ENCODE results near the gene SLITRK5. TPM values are rescaled to one million over a fixed set of nuclear protein-coding genes. Genes with fewer than 3 reads are reported as not detected.

SLITRK5 gene
- total RNA-seq, 5 donors from 2014 or later (not counting 1 experiment from before 2014, with no cell fraction given): 0.03 to 0.16 (median 0.14) TPM

DNA sequence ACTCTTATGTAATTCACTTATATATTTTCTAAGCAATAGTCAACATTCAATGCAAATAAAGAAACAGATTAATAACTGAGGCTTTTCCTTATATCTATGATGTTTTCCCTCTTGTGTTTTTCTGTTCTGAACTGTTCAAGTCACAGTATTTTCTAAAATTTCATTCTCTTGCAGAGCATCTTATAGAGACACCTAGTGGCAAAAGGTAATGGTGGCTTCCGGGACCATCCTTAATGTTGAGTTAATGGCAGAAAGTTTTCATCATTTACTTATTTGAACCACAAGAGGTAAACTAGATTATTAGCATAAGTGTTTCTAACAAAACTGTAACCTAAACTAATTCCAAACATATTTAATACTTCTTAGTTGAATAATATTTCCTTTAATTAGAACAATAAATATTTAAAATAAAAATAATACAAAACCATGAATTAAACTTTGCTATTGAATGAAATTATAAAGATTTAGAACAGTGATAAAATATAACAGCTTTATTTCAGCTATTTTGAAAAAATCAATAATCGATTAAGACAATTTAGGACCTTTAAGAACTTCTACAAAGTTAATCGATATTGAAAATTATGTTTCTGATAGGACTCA lies 1.7 kb upstream of the SLITRK5 start:
- Histone ChIP-seq H3K36me3 (ENCODE audit: control insufficient read depth in 2 of 2, extremely low read depth in 1 of 2, insufficient read depth in 1 of 2, low read length in 1 of 2) (no peaks in the 10 kb centered on the region), H3K9me3 (no peaks in the 10 kb centered on the region), H3K4me3 (ENCODE audit: control insufficient read depth in 1 of 2, extremely low read depth in 1 of 2, low read length in 1 of 2) (no peak overlapping the region), H3K4me1 (ENCODE audit: control insufficient read depth in 1 of 2, extremely low read depth in 1 of 2, insufficient read depth in 2 of 2, low read length in 2 of 2) (peaks cover 5 to 20% of the 10 kb centered on the region in 2 experiments), H3K27me3 (replicated peaks in 1 of 2; ENCODE audit: control insufficient read depth in 2 of 2, extremely low read depth in 1 of 2, insufficient read depth in 2 of 2, low read length in 1 of 2) (peaks cover 2 to 33% of the 10 kb centered on the region in 2 experiments), H3K27ac (ENCODE audit: low read length) (no peak overlapping the region)
- ATAC-seq (replicated peaks in 1 of 4) (no peak), DNase-seq (no peak)
- peaks cover 29 to 32% of the 10 kb centered on the region in 2 donors for H3K27me3 Mint-ChIP-seq
- WGBS (ENCODE audit: insufficient coverage): no CpG with 5 or more reads among the region's 3 CpGs
- no peaks in the 10 kb centered on the region for H3K9me3 Mint-ChIP-seq
- H3K4me3 Mint-ChIP-seq: no peak overlapping the region
- CTCF ChIA-PET: no interaction called here
- H3K4me1 Mint-ChIP-seq: peaks cover 18 to 25% (median 25%) of the 10 kb centered on the region in 3 donors
- H3K36me3 Mint-ChIP-seq: no peaks in the 10 kb centered on the region
- POLR2A ChIA-PET: no interaction called here
- H3K27ac Mint-ChIP-seq: no peak overlapping the region

DNA sequence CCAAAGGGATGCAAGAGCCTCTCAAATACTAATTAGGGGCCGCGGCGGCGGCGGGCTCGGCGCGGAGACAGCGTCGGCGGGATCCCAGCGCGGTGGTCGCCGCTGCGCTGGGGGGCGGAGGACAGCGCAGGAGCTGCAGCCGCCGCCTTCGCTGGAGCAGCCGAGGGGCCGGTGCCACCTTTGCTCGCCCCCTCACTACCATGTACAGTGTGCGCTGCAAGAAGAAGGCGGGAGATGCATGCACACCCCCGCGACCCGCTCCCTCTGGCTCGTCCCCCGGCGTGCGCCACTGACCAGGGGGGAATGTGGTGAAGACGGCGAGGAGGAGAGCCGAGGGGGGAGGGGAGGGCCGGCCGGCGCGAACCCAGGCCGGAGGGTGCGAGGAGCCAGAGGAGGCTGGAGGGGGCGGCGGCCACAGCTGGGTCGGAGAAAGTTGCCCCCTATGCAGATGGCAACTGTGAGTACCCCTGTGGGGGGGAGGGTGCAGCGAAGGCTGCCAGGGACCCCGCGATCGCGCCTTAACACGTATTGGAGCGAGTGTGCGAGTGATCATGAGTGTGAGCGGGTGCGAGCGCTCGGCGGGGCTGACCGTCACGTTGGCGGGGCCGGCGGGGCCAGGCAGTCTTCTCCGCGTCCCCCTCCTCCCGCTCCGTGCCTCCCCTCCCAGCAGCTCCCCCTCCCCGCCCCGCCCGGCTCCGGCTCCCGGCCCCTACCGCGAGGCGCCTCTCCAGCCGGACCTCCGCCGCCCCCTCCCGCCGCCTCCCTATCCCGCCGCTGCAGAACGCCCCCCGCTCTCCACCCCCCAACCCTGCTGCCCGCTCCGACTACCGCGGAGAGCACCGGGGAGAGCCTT lies 808 bp downstream of the SLITRK5 start:
- Histone ChIP-seq H3K9me3 (peaks cover 2% of the 10 kb centered on the region), H3K27ac (ENCODE audit: low read length) (no peak overlapping the region), H3K4me1 (ENCODE audit: control insufficient read depth in 1 of 2, extremely low read depth in 1 of 2, insufficient read depth in 2 of 2, low read length in 2 of 2) (peaks cover 5 to 23% of the 10 kb centered on the region in 2 experiments), H3K4me3 (ENCODE audit: control insufficient read depth in 1 of 2, extremely low read depth in 1 of 2, low read length in 1 of 2) (peak overlapping the region; percentile 37 to 63), H3K36me3 (ENCODE audit: control insufficient read depth in 2 of 2, extremely low read depth in 1 of 2, insufficient read depth in 1 of 2, low read length in 1 of 2) (no peaks in the 10 kb centered on the region), H3K27me3 (replicated peaks in 1 of 2; ENCODE audit: control insufficient read depth in 2 of 2, extremely low read depth in 1 of 2, insufficient read depth in 2 of 2, low read length in 1 of 2) (peaks cover 16 to 46% of the 10 kb centered on the region in 2 experiments)
- Mint-ChIP-seq H3K27ac (no peak overlapping the region), H3K4me3 (peak overlapping the region; percentile 71 to 80 (median 74)), H3K9me3 (no peaks in the 10 kb centered on the region), H3K27me3 (peaks cover 41 to 43% of the 10 kb centered on the region in 2 donors), H3K36me3 (no peaks in the 10 kb centered on the region), H3K4me1 (peaks cover 18 to 33% (median 29%) of the 10 kb centered on the region in 3 donors)
- ChIA-PET POLR2A (no interaction called here), CTCF (interaction anchor here in 1 of 2 donors (0.5 kb wide), 1 partner anchor 36 kb away, joined by 4 read pairs; no protein-coding TSS in a partner anchor)
- peak in 3 of 4 experiments; percentile 12 to 17 (median 14) for ATAC-seq (replicated peaks in 1 of 4)
- 4% methylated on average over 62 of the region's 89 CpGs for WGBS (ENCODE audit: insufficient coverage)
- no peak for DNase-seq

DNA sequence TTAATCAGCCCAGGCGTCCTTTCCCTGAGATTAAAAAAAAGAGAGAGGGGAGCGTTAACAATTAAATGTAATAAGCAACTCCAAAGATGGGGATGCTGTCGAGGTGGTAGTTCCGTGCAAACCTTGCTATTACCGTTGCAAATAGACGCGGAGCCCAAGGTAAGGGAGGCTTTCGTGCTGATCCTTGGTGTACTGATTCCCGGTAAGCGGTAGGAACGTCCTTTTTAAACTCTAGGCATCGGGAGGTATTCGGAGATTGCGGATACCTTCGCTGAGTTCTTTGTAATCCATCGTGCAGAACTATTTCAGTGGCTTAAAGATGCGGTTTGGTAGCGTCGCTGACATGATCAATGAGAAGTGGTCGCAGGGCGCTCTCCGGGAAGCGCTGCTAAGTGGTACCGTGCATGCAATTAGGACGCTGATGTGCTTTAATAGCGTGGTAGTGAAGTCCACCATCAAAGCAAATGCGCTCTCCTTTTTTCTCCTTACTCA lies 3.1 kb downstream of the SLITRK5 start:
- WGBS (ENCODE audit: insufficient coverage): 4% methylated on average over 15 of the region's 27 CpGs
- Histone ChIP-seq H3K4me3 (ENCODE audit: control insufficient read depth in 1 of 2, extremely low read depth in 1 of 2, low read length in 1 of 2) (no peak overlapping the region), H3K36me3 (ENCODE audit: control insufficient read depth in 2 of 2, extremely low read depth in 1 of 2, insufficient read depth in 1 of 2, low read length in 1 of 2) (no peaks in the 10 kb centered on the region), H3K27me3 (replicated peaks in 1 of 2; ENCODE audit: control insufficient read depth in 2 of 2, extremely low read depth in 1 of 2, insufficient read depth in 2 of 2, low read length in 1 of 2) (peaks cover 20 to 57% of the 10 kb centered on the region in 2 experiments), H3K9me3 (peaks cover 2% of the 10 kb centered on the region), H3K27ac (ENCODE audit: low read length) (no peak overlapping the region), H3K4me1 (ENCODE audit: control insufficient read depth in 1 of 2, extremely low read depth in 1 of 2, insufficient read depth in 2 of 2, low read length in 2 of 2) (peaks cover 5 to 30% of the 10 kb centered on the region in 2 experiments)
- Mint-ChIP-seq H3K9me3 (no peaks in the 10 kb centered on the region), H3K4me3 (peak overlapping the region in 2 of 3 donors; percentile 44 to 71), H3K27ac (no peak overlapping the region), H3K27me3 (peaks cover 50 to 56% of the 10 kb centered on the region in 2 donors), H3K36me3 (no peaks in the 10 kb centered on the region), H3K4me1 (peaks cover 25 to 46% (median 41%) of the 10 kb centered on the region in 3 donors)
- CTCF ChIA-PET: no interaction called here
- POLR2A ChIA-PET: no interaction called here
- DNase-seq (no peak), ATAC-seq (replicated peaks in 1 of 4) (no peak)

DNA sequence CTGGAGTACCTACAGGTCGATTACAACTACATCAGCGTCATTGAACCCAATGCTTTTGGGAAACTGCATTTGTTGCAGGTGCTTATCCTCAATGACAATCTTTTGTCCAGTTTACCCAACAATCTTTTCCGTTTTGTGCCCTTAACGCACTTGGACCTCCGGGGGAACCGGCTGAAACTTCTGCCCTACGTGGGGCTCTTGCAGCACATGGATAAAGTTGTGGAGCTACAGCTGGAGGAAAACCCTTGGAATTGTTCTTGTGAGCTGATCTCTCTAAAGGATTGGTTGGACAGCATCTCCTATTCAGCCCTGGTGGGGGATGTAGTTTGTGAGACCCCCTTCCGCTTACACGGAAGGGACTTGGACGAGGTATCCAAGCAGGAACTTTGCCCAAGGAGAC lies 4.7 kb downstream of the SLITRK5 start:
- peaks cover 5 to 30% of the 10 kb centered on the region in 2 experiments for H3K4me1 ChIP-seq (ENCODE audit: control insufficient read depth in 1 of 2, extremely low read depth in 1 of 2, insufficient read depth in 2 of 2, low read length in 2 of 2)
- POLR2A ChIA-PET: no interaction called here

DNA sequence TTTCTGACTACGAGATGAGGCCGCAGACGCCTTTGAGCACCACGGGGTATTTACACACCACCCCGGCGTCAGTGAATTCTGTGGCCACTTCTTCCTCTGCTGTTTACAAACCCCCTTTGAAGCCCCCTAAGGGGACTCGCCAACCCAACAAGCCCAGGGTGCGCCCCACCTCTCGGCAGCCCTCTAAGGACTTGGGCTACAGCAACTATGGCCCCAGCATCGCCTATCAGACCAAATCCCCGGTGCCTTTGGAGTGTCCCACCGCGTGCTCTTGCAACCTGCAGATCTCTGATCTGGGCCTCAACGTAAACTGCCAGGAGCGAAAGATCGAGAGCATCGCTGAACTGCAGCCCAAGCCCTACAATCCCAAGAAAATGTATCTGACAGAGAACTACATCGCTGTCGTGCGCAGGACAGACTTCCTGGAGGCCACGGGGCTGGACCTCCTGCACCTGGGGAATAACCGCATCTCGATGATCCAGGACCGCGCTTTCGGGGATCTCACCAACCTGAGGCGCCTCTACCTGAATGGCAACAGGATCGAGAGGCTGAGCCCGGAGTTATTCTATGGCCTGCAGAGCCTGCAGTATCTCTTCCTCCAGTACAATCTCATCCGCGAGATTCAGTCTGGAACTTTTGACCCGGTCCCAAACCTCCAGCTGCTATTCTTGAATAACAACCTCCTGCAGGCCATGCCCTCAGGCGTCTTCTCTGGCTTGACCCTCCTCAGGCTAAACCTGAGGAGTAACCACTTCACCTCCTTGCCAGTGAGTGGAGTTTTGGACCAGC lies 5.3 kb downstream of the SLITRK5 start:
- no peak overlapping the region for H3K27ac Mint-ChIP-seq
- POLR2A ChIA-PET: no interaction called here
- H3K4me3 Mint-ChIP-seq: no peak overlapping the region
- H3K9me3 Mint-ChIP-seq: no peaks in the 10 kb centered on the region
- WGBS (ENCODE audit: insufficient coverage): 73% methylated on average over 29 of the region's 33 CpGs
- Histone ChIP-seq H3K9me3 (peaks cover 2% of the 10 kb centered on the region), H3K27me3 (replicated peaks in 1 of 2; ENCODE audit: control insufficient read depth in 2 of 2, extremely low read depth in 1 of 2, insufficient read depth in 2 of 2, low read length in 1 of 2) (peaks cover 20 to 50% of the 10 kb centered on the region in 2 experiments), H3K27ac (ENCODE audit: low read length) (no peak overlapping the region), H3K4me3 (ENCODE audit: control insufficient read depth in 1 of 2, extremely low read depth in 1 of 2, low read length in 1 of 2) (peak overlapping the region in 1 of 2 donors; percentile 44), H3K36me3 (ENCODE audit: control insufficient read depth in 2 of 2, extremely low read depth in 1 of 2, insufficient read depth in 1 of 2, low read length in 1 of 2) (no peaks in the 10 kb centered on the region), H3K4me1 (ENCODE audit: control insufficient read depth in 1 of 2, extremely low read depth in 1 of 2, insufficient read depth in 2 of 2, low read length in 2 of 2) (peaks cover 5 to 25% of the 10 kb centered on the region in 2 experiments)
- peaks cover 46 to 48% of the 10 kb centered on the region in 2 donors for H3K27me3 Mint-ChIP-seq
- DNase-seq (no peak), ATAC-seq (replicated peaks in 1 of 4) (no peak)
- peaks cover 18 to 42% (median 36%) of the 10 kb centered on the region in 3 donors for H3K4me1 Mint-ChIP-seq
- CTCF ChIA-PET: no interaction called here
- H3K36me3 Mint-ChIP-seq: no peaks in the 10 kb centered on the region

More for the DNA sequence above, 4.7 kb downstream of the SLITRK5 start:
- ATAC-seq (replicated peaks in 1 of 4) (no peak), DNase-seq (no peak)
- Histone ChIP-seq H3K36me3 (ENCODE audit: control insufficient read depth in 2 of 2, extremely low read depth in 1 of 2, insufficient read depth in 1 of 2, low read length in 1 of 2) (no peaks in the 10 kb centered on the region), H3K27ac (ENCODE audit: low read length) (no peak overlapping the region), H3K4me3 (ENCODE audit: control insufficient read depth in 1 of 2, extremely low read depth in 1 of 2, low read length in 1 of 2) (no peak overlapping the region), H3K9me3 (peaks cover 2% of the 10 kb centered on the region), H3K27me3 (replicated peaks in 1 of 2; ENCODE audit: control insufficient read depth in 2 of 2, extremely low read depth in 1 of 2, insufficient read depth in 2 of 2, low read length in 1 of 2) (peaks cover 20 to 56% of the 10 kb centered on the region in 2 experiments)
- Mint-ChIP-seq H3K9me3 (no peaks in the 10 kb centered on the region), H3K36me3 (no peaks in the 10 kb centered on the region), H3K27me3 (peaks cover 50 to 54% of the 10 kb centered on the region in 2 donors), H3K4me1 (peaks cover 24 to 45% (median 39%) of the 10 kb centered on the region in 3 donors), H3K27ac (no peak overlapping the region), H3K4me3 (no peak overlapping the region)
- CTCF ChIA-PET: no interaction called here
- 82% methylated on average over 6 of the region's 10 CpGs for whole genome bisulfite sequencing (ENCODE audit: insufficient coverage)

DNA sequence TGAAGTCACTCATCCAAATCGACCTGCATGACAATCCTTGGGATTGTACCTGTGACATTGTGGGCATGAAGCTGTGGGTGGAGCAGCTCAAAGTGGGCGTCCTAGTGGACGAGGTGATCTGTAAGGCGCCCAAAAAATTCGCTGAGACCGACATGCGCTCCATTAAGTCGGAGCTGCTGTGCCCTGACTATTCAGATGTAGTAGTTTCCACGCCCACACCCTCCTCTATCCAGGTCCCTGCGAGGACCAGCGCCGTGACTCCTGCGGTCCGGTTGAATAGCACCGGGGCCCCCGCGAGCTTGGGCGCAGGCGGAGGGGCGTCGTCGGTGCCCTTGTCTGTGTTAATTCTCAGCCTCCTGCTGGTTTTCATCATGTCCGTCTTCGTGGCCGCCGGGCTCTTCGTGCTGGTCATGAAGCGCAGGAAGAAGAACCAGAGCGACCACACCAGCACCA lies 5.9 kb downstream of the SLITRK5 start:
- no peak overlapping the region for H3K27ac ChIP-seq (ENCODE audit: low read length)
- peaks cover 20 to 45% of the 10 kb centered on the region in 2 experiments for H3K27me3 ChIP-seq (replicated peaks in 1 of 2; ENCODE audit: control insufficient read depth in 2 of 2, extremely low read depth in 1 of 2, insufficient read depth in 2 of 2, low read length in 1 of 2)
- ChIA-PET CTCF (no interaction called here), POLR2A (no interaction called here)
- peak overlapping the region in 1 of 2 donors; percentile 41 for H3K4me3 ChIP-seq (ENCODE audit: control insufficient read depth in 1 of 2, extremely low read depth in 1 of 2, low read length in 1 of 2)
- ATAC-seq (replicated peaks in 1 of 4) (no peak), DNase-seq (no peak)
- WGBS (ENCODE audit: insufficient coverage): 66% methylated on average over 29 of the region's 29 CpGs
- no peaks in the 10 kb centered on the region for H3K36me3 Mint-ChIP-seq
- H3K4me1 ChIP-seq (ENCODE audit: control insufficient read depth in 1 of 2, extremely low read depth in 1 of 2, insufficient read depth in 2 of 2, low read length in 2 of 2): peaks cover 5 to 22% of the 10 kb centered on the region in 2 experiments
- H3K9me3 ChIP-seq: peaks cover 2% of the 10 kb centered on the region
- peak overlapping the region; percentile 70 to 80 (median 73) for H3K4me3 Mint-ChIP-seq
- peaks cover 43 to 44% of the 10 kb centered on the region in 2 donors for H3K27me3 Mint-ChIP-seq
- no peaks in the 10 kb centered on the region for H3K36me3 ChIP-seq (ENCODE audit: control insufficient read depth in 2 of 2, extremely low read depth in 1 of 2, insufficient read depth in 1 of 2, low read length in 1 of 2)
- H3K27ac Mint-ChIP-seq: no peak overlapping the region
- peaks cover 14 to 39% (median 34%) of the 10 kb centered on the region in 3 donors for H3K4me1 Mint-ChIP-seq
- H3K9me3 Mint-ChIP-seq: no peaks in the 10 kb centered on the region
